ENCODE data around the gene ADGRL2. TPM values are rescaled to one million over a fixed set of nuclear protein-coding genes. Genes with fewer than 3 reads are reported as not detected.

The ADGRL2 gene
- total and polyA plus RNA-seq, 4 donors, result 5.6 to 62.7 (median 37.0) TPM

- ATAC-seq (ENCODE audit: low FRiP score) (no peak), DNase-seq (no peak)
- no peak overlapping the region for H3K4me3 ChIP-seq (ENCODE audit: low read length in 2 of 2)
- no peaks in the 10 kb centered on the region for H3K36me3 ChIP-seq (ENCODE audit: control insufficient read depth in 1 of 2, insufficient read depth in 2 of 2, low read length in 1 of 2)
- intact Hi-C loops (cut with DNase I), result no loop called here
- H3K27me3 ChIP-seq (ENCODE audit: control insufficient read depth in 1 of 2, insufficient read depth in 2 of 2, low read length in 1 of 2), result no peaks in the 10 kb centered on the region
- 73 to 84% methylated on average over 2 of the region's 2 CpGs for WGBS, 2 donors
- H3K27ac ChIP-seq (ENCODE audit: low read depth in 1 of 2, low read length in 2 of 2), result no peak overlapping the region
- H3K4me1 ChIP-seq (ENCODE audit: control insufficient read depth in 1 of 2, insufficient read depth in 2 of 2, low read length in 2 of 2), result peaks cover 0 to 3% of the 10 kb centered on the region in 2 donors
- no peaks in the 10 kb centered on the region for H3K9me3 ChIP-seq (ENCODE audit: control insufficient read depth, low read length)
These were observed 13.0 kb downstream of the ADGRL2 start for GRCh38 chr1:81813691-81814090.

GRCh38 chr1:81819613-81820012 is 18.9 kb downstream of the ADGRL2 start:
- no peak overlapping the region for H3K4me3 ChIP-seq (ENCODE audit: low read length in 2 of 2)
- no peak overlapping the region for H3K27ac ChIP-seq (ENCODE audit: low read depth in 1 of 2, low read length in 2 of 2)
- DNase-seq, result no peak
- 84 to 85% methylated on average over 4 of the region's 4 CpGs for WGBS, 2 donors
- no peaks in the 10 kb centered on the region for H3K9me3 ChIP-seq (ENCODE audit: control insufficient read depth, low read length)
- peaks cover 0 to 3% of the 10 kb centered on the region in 2 donors for H3K4me1 ChIP-seq (ENCODE audit: control insufficient read depth in 1 of 2, insufficient read depth in 2 of 2, low read length in 2 of 2)
- no peaks in the 10 kb centered on the region for H3K27me3 ChIP-seq (ENCODE audit: control insufficient read depth in 1 of 2, insufficient read depth in 2 of 2, low read length in 1 of 2)
- no peak for ATAC-seq (ENCODE audit: low FRiP score)
- intact Hi-C loops (cut with DNase I), result no loop called here
- no peaks in the 10 kb centered on the region for H3K36me3 ChIP-seq (ENCODE audit: control insufficient read depth in 1 of 2, insufficient read depth in 2 of 2, low read length in 1 of 2)

GRCh38 chr1:81820765-81821164 is 20.0 kb downstream of the ADGRL2 start:
- H3K4me1 ChIP-seq (ENCODE audit: control insufficient read depth in 1 of 2, insufficient read depth in 2 of 2, low read length in 2 of 2), result peaks cover 0 to 3% of the 10 kb centered on the region in 2 donors
- no peaks in the 10 kb centered on the region for H3K27me3 ChIP-seq (ENCODE audit: control insufficient read depth in 1 of 2, insufficient read depth in 2 of 2, low read length in 1 of 2)
- no peak overlapping the region for H3K27ac ChIP-seq (ENCODE audit: low read depth in 1 of 2, low read length in 2 of 2)
- WGBS, 2 donors, result 95 to 96% methylated on average over 2 of the region's 2 CpGs
- ATAC-seq (ENCODE audit: low FRiP score) (no peak), DNase-seq (no peak)
- H3K9me3 ChIP-seq (ENCODE audit: control insufficient read depth, low read length), result no peaks in the 10 kb centered on the region
- no peaks in the 10 kb centered on the region for H3K36me3 ChIP-seq (ENCODE audit: control insufficient read depth in 1 of 2, insufficient read depth in 2 of 2, low read length in 1 of 2)
- H3K4me3 ChIP-seq (ENCODE audit: low read length in 2 of 2), result no peak overlapping the region
- intact Hi-C loops (cut with DNase I), result no loop called here

GRCh38 chr1:81823082-81823481 is 22.3 kb downstream of the ADGRL2 start:
- Histone ChIP-seq H3K4me1 (ENCODE audit: control insufficient read depth in 1 of 2, insufficient read depth in 2 of 2, low read length in 2 of 2) (peaks cover 0 to 3% of the 10 kb centered on the region in 2 donors), H3K36me3 (ENCODE audit: control insufficient read depth in 1 of 2, insufficient read depth in 2 of 2, low read length in 1 of 2) (no peaks in the 10 kb centered on the region), H3K4me3 (ENCODE audit: low read length in 2 of 2) (no peak overlapping the region), H3K9me3 (ENCODE audit: control insufficient read depth, low read length) (no peaks in the 10 kb centered on the region), H3K27me3 (ENCODE audit: control insufficient read depth in 1 of 2, insufficient read depth in 2 of 2, low read length in 1 of 2) (no peaks in the 10 kb centered on the region), H3K27ac (ENCODE audit: low read depth in 1 of 2, low read length in 2 of 2) (no peak overlapping the region)
- DNase-seq, result no peak
- ATAC-seq (ENCODE audit: low FRiP score), result no peak
- WGBS, 2 donors, result 87 to 89% methylated on average over 4 of the region's 4 CpGs
- intact Hi-C loops (cut with DNase I), result no loop called here

GRCh38 chr1:81824759-81825158 is 24.0 kb downstream of the ADGRL2 start:
- no peak overlapping the region for H3K27ac ChIP-seq (ENCODE audit: low read depth in 1 of 2, low read length in 2 of 2)
- intact Hi-C loops (cut with DNase I), result no loop called here
- no peaks in the 10 kb centered on the region for H3K4me1 ChIP-seq (ENCODE audit: control insufficient read depth in 1 of 2, insufficient read depth in 2 of 2, low read length in 2 of 2)
- no peaks in the 10 kb centered on the region for H3K27me3 ChIP-seq (ENCODE audit: control insufficient read depth in 1 of 2, insufficient read depth in 2 of 2, low read length in 1 of 2)
- H3K36me3 ChIP-seq (ENCODE audit: control insufficient read depth in 1 of 2, insufficient read depth in 2 of 2, low read length in 1 of 2), result no peaks in the 10 kb centered on the region
- H3K4me3 ChIP-seq (ENCODE audit: low read length in 2 of 2), result no peak overlapping the region
- H3K9me3 ChIP-seq (ENCODE audit: control insufficient read depth, low read length), result no peaks in the 10 kb centered on the region
- 69 to 73% methylated on average over 4 of the region's 4 CpGs for WGBS, 2 donors
- no peak for DNase-seq
- ATAC-seq (ENCODE audit: low FRiP score), result no peak

GRCh38 chr1:81827942-81828341 is 27.2 kb downstream of the ADGRL2 start:
- no peak overlapping the region for H3K27ac ChIP-seq (ENCODE audit: low read depth in 1 of 2, low read length in 2 of 2)
- DNase-seq (no peak), ATAC-seq (ENCODE audit: low FRiP score) (no peak)
- intact Hi-C loops (cut with DNase I), result no loop called here
- 28 to 35% methylated on average over 1 of the region's 1 CpG for WGBS, 2 donors
- H3K9me3 ChIP-seq (ENCODE audit: control insufficient read depth, low read length), result no peaks in the 10 kb centered on the region
- H3K36me3 ChIP-seq (ENCODE audit: control insufficient read depth in 1 of 2, insufficient read depth in 2 of 2, low read length in 1 of 2), result no peaks in the 10 kb centered on the region
- no peaks in the 10 kb centered on the region for H3K27me3 ChIP-seq (ENCODE audit: control insufficient read depth in 1 of 2, insufficient read depth in 2 of 2, low read length in 1 of 2)
- peaks cover 0 to 1% of the 10 kb centered on the region in 2 donors for H3K4me1 ChIP-seq (ENCODE audit: control insufficient read depth in 1 of 2, insufficient read depth in 2 of 2, low read length in 2 of 2)
- H3K4me3 ChIP-seq (ENCODE audit: low read length in 2 of 2), result no peak overlapping the region

- no peaks in the 10 kb centered on the region for H3K36me3 ChIP-seq (ENCODE audit: control insufficient read depth in 1 of 2, insufficient read depth in 2 of 2, low read length in 1 of 2)
- H3K27ac ChIP-seq (ENCODE audit: low read depth in 1 of 2, low read length in 2 of 2), result no peak overlapping the region
- intact Hi-C loops (cut with DNase I), result no loop called here
- no peaks in the 10 kb centered on the region for H3K27me3 ChIP-seq (ENCODE audit: control insufficient read depth in 1 of 2, insufficient read depth in 2 of 2, low read length in 1 of 2)
- H3K4me1 ChIP-seq (ENCODE audit: control insufficient read depth in 1 of 2, insufficient read depth in 2 of 2, low read length in 2 of 2), result peaks cover 1 to 4% of the 10 kb centered on the region in 2 donors
- peak; percentile 65 for ATAC-seq (ENCODE audit: low FRiP score)
- DNase-seq, result peak in 1 of 2 donors; percentile 46
- H3K4me3 ChIP-seq (ENCODE audit: low read length in 2 of 2), result no peak overlapping the region
- no peaks in the 10 kb centered on the region for H3K9me3 ChIP-seq (ENCODE audit: control insufficient read depth, low read length)
- 0 to 4% methylated on average over 1 of the region's 1 CpG for WGBS, 2 donors
These were observed 31.8 kb downstream of the ADGRL2 start for GRCh38 chr1:81832573-81832972.

- ATAC-seq (ENCODE audit: low FRiP score), result no peak
- intact Hi-C loops (cut with DNase I), result no loop called here
These were observed 33.0 kb downstream of the ADGRL2 start for GRCh38 chr1:81833722-81834121.

GRCh38 chr1:81834268-81834667 is 33.5 kb downstream of the ADGRL2 start:
- no peak overlapping the region for H3K27ac ChIP-seq (ENCODE audit: low read depth in 1 of 2, low read length in 2 of 2)
- whole genome bisulfite sequencing, 2 donors, result 24 to 44% methylated on average over 2 of the region's 2 CpGs

More at GRCh38 chr1:81833722-81834121, 33.0 kb downstream of the ADGRL2 start:
- Histone ChIP-seq H3K27ac (ENCODE audit: low read depth in 1 of 2, low read length in 2 of 2) (no peak overlapping the region), H3K4me1 (ENCODE audit: control insufficient read depth in 1 of 2, insufficient read depth in 2 of 2, low read length in 2 of 2) (peaks cover 1 to 4% of the 10 kb centered on the region in 2 donors), H3K27me3 (ENCODE audit: control insufficient read depth in 1 of 2, insufficient read depth in 2 of 2, low read length in 1 of 2) (no peaks in the 10 kb centered on the region), H3K4me3 (ENCODE audit: low read length in 2 of 2) (no peak overlapping the region), H3K9me3 (ENCODE audit: control insufficient read depth, low read length) (no peaks in the 10 kb centered on the region), H3K36me3 (ENCODE audit: control insufficient read depth in 1 of 2, insufficient read depth in 2 of 2, low read length in 1 of 2) (no peaks in the 10 kb centered on the region)
- 81 to 88% methylated on average over 4 of the region's 4 CpGs for WGBS, 2 donors
- no peak for DNase-seq

More at GRCh38 chr1:81834268-81834667, 33.5 kb downstream of the ADGRL2 start:
- Histone ChIP-seq H3K9me3 (ENCODE audit: control insufficient read depth, low read length) (no peaks in the 10 kb centered on the region), H3K36me3 (ENCODE audit: control insufficient read depth in 1 of 2, insufficient read depth in 2 of 2, low read length in 1 of 2) (no peaks in the 10 kb centered on the region), H3K27me3 (ENCODE audit: control insufficient read depth in 1 of 2, insufficient read depth in 2 of 2, low read length in 1 of 2) (no peaks in the 10 kb centered on the region), H3K4me1 (ENCODE audit: control insufficient read depth in 1 of 2, insufficient read depth in 2 of 2, low read length in 2 of 2) (peaks cover 1 to 4% of the 10 kb centered on the region in 2 donors), H3K4me3 (ENCODE audit: low read length in 2 of 2) (no peak overlapping the region)
- intact Hi-C loops (cut with DNase I), result no loop called here
- no peak for ATAC-seq (ENCODE audit: low FRiP score)
- no peak for DNase-seq
